ENCODE results near the gene OGFOD2.

Gene OGFOD2

GRCh38 chr12:122951406-122951805 is 23.6 kb upstream of the OGFOD2 start:
- DNase-seq (ENCODE audit: low read depth in 1 of 2, low spot score in 1 of 2), result no peak

- peak; percentile 54 to 60 for DNase-seq (ENCODE audit: low read depth in 1 of 2, low spot score in 1 of 2)
Measured at GRCh38 chr12:122951979-122952892, 22.8 kb upstream of the OGFOD2 start.

- no peak for DNase-seq (ENCODE audit: low read depth in 1 of 2, low spot score in 1 of 2)
Measured at GRCh38 chr12:122955156-122955555, 19.9 kb upstream of the OGFOD2 start.

GRCh38 chr12:122956035-122956434 is 19.0 kb upstream of the OGFOD2 start:
- no peak for DNase-seq (ENCODE audit: low read depth in 1 of 2, low spot score in 1 of 2)

GRCh38 chr12:122958198-122958888 is 16.7 kb upstream of the OGFOD2 start:
- DNase-seq (ENCODE audit: low read depth in 1 of 2, low spot score in 1 of 2), result no peak

- DNase-seq (ENCODE audit: low read depth in 1 of 2, low spot score in 1 of 2), result no peak
Measured at GRCh38 chr12:122959566-122960192, 15.4 kb upstream of the OGFOD2 start.

GRCh38 chr12:122960193-122960569 is 14.9 kb upstream of the OGFOD2 start:
- DNase-seq (ENCODE audit: low read depth in 1 of 2, low spot score in 1 of 2), result no peak

GRCh38 chr12:122961531-122962329 is 13.3 kb upstream of the OGFOD2 start:
- DNase-seq (ENCODE audit: low read depth in 1 of 2, low spot score in 1 of 2), result no peak

GRCh38 chr12:122963941-122964265 is 11.1 kb upstream of the OGFOD2 start:
- no peak for DNase-seq (ENCODE audit: low read depth in 1 of 2, low spot score in 1 of 2)

GRCh38 chr12:122964439-122965257 is 10.4 kb upstream of the OGFOD2 start:
- no peak for DNase-seq (ENCODE audit: low read depth in 1 of 2, low spot score in 1 of 2)

- no peak for DNase-seq (ENCODE audit: low read depth in 1 of 2, low spot score in 1 of 2)
Measured at GRCh38 chr12:122965321-122965751, 9.7 kb upstream of the OGFOD2 start.

- peak; percentile 90 to 93 for DNase-seq (ENCODE audit: low read depth in 1 of 2, low spot score in 1 of 2)
Measured at GRCh38 chr12:122965851-122966742, 8.9 kb upstream of the OGFOD2 start, which contains the start of gene ABCB9. Gene ABCB9 (minus strand): TSS chr12:122966463. CDS start chr12:122960235, 6,228 bp downstream.

- no peak for DNase-seq (ENCODE audit: low read depth in 1 of 2, low spot score in 1 of 2)
Measured at GRCh38 chr12:122966743-122967550, 8.1 kb upstream of the OGFOD2 start.

GRCh38 chr12:122968104-122968503 is 6.9 kb upstream of the OGFOD2 start:
- DNase-seq (ENCODE audit: low read depth in 1 of 2, low spot score in 1 of 2), result no peak

GRCh38 chr12:122969676-122970075 is 5.4 kb upstream of the OGFOD2 start:
- DNase-seq (ENCODE audit: low read depth in 1 of 2, low spot score in 1 of 2), result no peak

- DNase-seq (ENCODE audit: low read depth in 1 of 2, low spot score in 1 of 2), result peak; percentile 97 to 98
Measured at GRCh38 chr12:122974274-122974891, 661 bp upstream of the OGFOD2 start.

- no peak for DNase-seq (ENCODE audit: low read depth in 1 of 2, low spot score in 1 of 2)
Measured at GRCh38 chr12:122975790-122976647, 975 bp downstream of the OGFOD2 start.
